Choroid plexus epithelial cell (primary cell): ENCODE results near the gene NRDE2.
A peak's percentile ranks its signal among the peaks of the same experiment; 100 is the strongest.

Source experiments
- DNase-seq: peaks from one replicate; pipeline ENCODE4 v3.0.0-alpha.2; 2010; ENCODE audit warnings: low read depth
- H3K4me3 ChIP-seq: 2 replicates; pipeline ENCODE4 v1.5.1; 2011; ENCODE audit warnings: low read depth, mild to moderate bottlenecking, control low read depth, low read length, moderate library complexity
- CTCF ChIP-seq: conservative IDR thresholded peaks from 2 replicates; pipeline ENCODE4 v1.5.1; 2011; ENCODE audit warnings: low read depth, mild to moderate bottlenecking, control low read depth, inconsistent platforms, low read length, moderate library complexity

NRDE2 gene

GRCh38 chr14:90355540-90356518 lies 24.1 kb upstream of the NRDE2 start:
- no peak overlapping the region for H3K4me3 ChIP-seq
- no peak for TF ChIP-seq CTCF
- no peak for DNase-seq

- no peak overlapping the region for H3K4me3 ChIP-seq
- DNase-seq: no peak
- TF ChIP-seq CTCF: no peak
Measured at GRCh38 chr14:90354551-90355298, 23.0 kb upstream of the NRDE2 start.

- H3K4me3 ChIP-seq: no peak overlapping the region
- TF ChIP-seq CTCF: no peak
- no peak for DNase-seq
Measured at GRCh38 chr14:90349739-90350138, 18.0 kb upstream of the NRDE2 start.

- TF ChIP-seq CTCF: no peak
- no peak for DNase-seq
- no peak overlapping the region for H3K4me3 ChIP-seq
Measured at GRCh38 chr14:90348270-90348669, 16.5 kb upstream of the NRDE2 start.

GRCh38 chr14:90345239-90345557 lies 13.5 kb upstream of the NRDE2 start:
- DNase-seq: peak; percentile 18
- TF ChIP-seq CTCF: no peak

GRCh38 chr14:90344331-90345238 lies 12.8 kb upstream of the NRDE2 start:
- no peak for TF ChIP-seq CTCF
- no peak for DNase-seq

More at GRCh38 chr14:90345239-90345557, 13.5 kb upstream of the NRDE2 start:
- no peak overlapping the region for H3K4me3 ChIP-seq

More at GRCh38 chr14:90344331-90345238, 12.8 kb upstream of the NRDE2 start:
- no peak overlapping the region for H3K4me3 ChIP-seq
